ENCODE measurements around the gene BCR.
"Not testable (repeated sequence)": the region's sequence is repeated elsewhere in the genome, so short reads cannot be mapped to it uniquely, and the experiment has no call there.

Gene BCR

GRCh38 chr22:23291806-23292452 lies 111.6 kb downstream of the BCR start:
- no peak for DNase-seq

GRCh38 chr22:23292453-23293350 lies 112.4 kb downstream of the BCR start:
- no peak for DNase-seq

GRCh38 chr22:23293720-23294119 lies 113.4 kb downstream of the BCR start:
- no peak for DNase-seq

GRCh38 chr22:23294221-23294620 lies 113.9 kb downstream of the BCR start:
- no peak for DNase-seq

GRCh38 chr22:23300476-23300875 lies 120.2 kb downstream of the BCR start:
- no peak for DNase-seq

GRCh38 chr22:23301591-23301990 lies 121.3 kb downstream of the BCR start:
- DNase-seq = no peak

GRCh38 chr22:23302171-23303002 lies 122.1 kb downstream of the BCR start:
- DNase-seq = no peak

- no peak for DNase-seq
These were observed 125.1 kb downstream of the BCR start for GRCh38 chr22:23305321-23305910.

GRCh38 chr22:23305922-23306374 lies 125.6 kb downstream of the BCR start:
- no peak for DNase-seq

- DNase-seq = no peak
These were observed 126.2 kb downstream of the BCR start for GRCh38 chr22:23306438-23306921.

GRCh38 chr22:23306926-23307325 lies 126.6 kb downstream of the BCR start:
- no peak for DNase-seq

- not testable (repeated sequence) for DNase-seq
These were observed 127.2 kb downstream of the BCR start for GRCh38 chr22:23307511-23307910.

GRCh38 chr22:23309261-23309660 lies 129.0 kb downstream of the BCR start:
- DNase-seq = not testable (repeated sequence)

GRCh38 chr22:23310443-23311097 lies 130.3 kb downstream of the BCR start:
- DNase-seq = not testable (repeated sequence)

GRCh38 chr22:23311635-23312420 lies 131.5 kb downstream of the BCR start:
- DNase-seq = not testable (repeated sequence)

- DNase-seq = no peak
These were observed 133.7 kb downstream of the BCR start for GRCh38 chr22:23313791-23314567.

GRCh38 chr22:23315341-23315917 lies 135.1 kb downstream of the BCR start:
- DNase-seq = peak; percentile 40

- not testable (repeated sequence) for DNase-seq
These were observed 136.3 kb downstream of the BCR start for GRCh38 chr22:23316596-23316995.

- DNase-seq = not testable (repeated sequence)
These were observed 138.0 kb downstream of the BCR start for GRCh38 chr22:23318316-23318715.

Measured in activated CD4-positive, CD25-positive, alpha-beta regulatory T cell treated with anti-CD3 and anti-CD28 coated beads, Interleukin-2, amount 50 U/mL, for 72 hours (primary cell).